ENCODE data around the gene EDA2R. TPM values are rescaled to one million over a fixed set of nuclear protein-coding genes. Genes with fewer than 3 reads are reported as not detected.

Gene EDA2R
- total and polyA plus RNA-seq, 2 of the 8 experiments (the other 6 are each of a cell fraction or from before 2014, with no cell fraction given), result 5.0 to 7.0 TPM

DNA sequence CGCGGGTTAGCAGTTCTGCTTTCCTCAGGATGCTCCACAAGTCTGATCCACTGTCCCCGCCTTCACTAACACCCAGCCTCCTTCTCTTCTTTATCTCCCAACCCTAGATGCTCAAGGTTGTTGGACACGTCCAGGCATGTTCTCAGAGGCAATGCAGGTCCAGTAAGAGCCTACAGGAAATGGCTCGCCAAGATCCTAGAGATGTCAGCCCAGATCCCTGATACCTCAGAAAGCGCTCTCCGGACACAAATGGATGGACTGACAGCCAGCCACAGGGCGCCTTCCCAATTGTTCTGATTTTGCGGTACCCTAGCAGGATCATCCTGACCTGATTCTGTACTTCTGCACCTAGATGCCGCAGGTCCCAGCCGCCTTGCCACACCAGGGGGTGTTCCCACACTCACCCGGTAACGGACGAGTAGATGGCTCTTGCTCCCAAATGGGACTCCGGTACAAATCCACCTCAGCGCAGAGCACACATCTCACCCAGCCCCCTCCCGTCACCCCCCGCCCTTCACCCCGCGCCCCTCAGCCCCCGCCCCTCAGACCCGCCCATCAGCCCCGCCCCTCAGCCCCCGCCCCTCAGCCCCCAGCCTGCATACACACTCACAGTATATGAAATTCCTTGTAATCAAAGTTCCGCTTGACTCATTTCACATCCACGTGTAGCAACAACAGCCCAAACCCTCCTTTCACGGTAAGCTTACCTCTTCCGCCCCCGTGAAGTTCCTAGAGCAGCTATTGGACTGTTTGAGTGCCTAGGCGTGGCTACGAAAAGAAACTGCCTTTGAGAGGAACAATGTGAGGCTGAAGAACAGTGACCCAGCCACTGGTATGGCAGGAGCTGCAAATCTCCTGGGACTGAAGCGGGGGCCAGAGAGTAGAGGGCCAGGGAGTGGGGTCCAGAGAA is at the start of gene EDA2R (continued):
- TF ChIP-seq ZNF274 (IDR thresholded peaks at IDR 0.05; ENCODE audit: borderline replicate concordance, extremely low read depth, low read length) (no peak), MAX (IDR thresholded peaks at IDR 0.05) (peak; percentile 69), SAP30 (IDR thresholded peaks at IDR 0.05; ENCODE audit: insufficient read depth, insufficient replicate concordance, low read length) (peak; percentile 34), CHD1 (IDR thresholded peaks at IDR 0.05; ENCODE audit: low read depth, low read length) (no peak), RFX5 (IDR thresholded peaks at IDR 0.05; ENCODE audit: borderline replicate concordance, low read depth, low read length) (no peak), POLR2A (IDR thresholded peaks at IDR 0.05; ENCODE audit: control extremely low read depth in 1 of 2, low read depth in 2 of 2, low read length in 2 of 2) (no peak; a peak in 1 of 3 replicates), HDAC2 (IDR thresholded peaks at IDR 0.05; ENCODE audit: borderline replicate concordance in 1 of 2, low read depth in 2 of 2, low read length in 2 of 2) (no peak), CBX8 (IDR thresholded peaks at IDR 0.05; ENCODE audit: borderline replicate concordance, low read depth, low read length) (no peak), TAF7 (optimal IDR thresholded peaks at IDR 0.05; ENCODE audit: borderline replicate concordance, low read depth, low read length) (no peak), MAFK (IDR thresholded peaks at IDR 0.05; ENCODE audit: low read depth, low read length) (no peak), NRF1 (IDR thresholded peaks at IDR 0.05; ENCODE audit: low read depth, low read length) (no peak), HDAC6 (IDR thresholded peaks at IDR 0.05; ENCODE audit: low read depth, low read length) (no peak), POU5F1 (IDR thresholded peaks at IDR 0.05; ENCODE audit: low read depth, low read length) (no peak), ATF2 (IDR thresholded peaks at IDR 0.05; ENCODE audit: low read length) (no peak), SUZ12 (IDR thresholded peaks at IDR 0.05; ENCODE audit: low read length) (no peak), SP4 (IDR thresholded peaks at IDR 0.05; ENCODE audit: low read length) (no peak), TBP (IDR thresholded peaks at IDR 0.05; ENCODE audit: low read depth, low read length) (no peak), CTBP2 (IDR thresholded peaks at IDR 0.05; ENCODE audit: borderline replicate concordance, insufficient read depth, insufficient read length, low read length) (no peak), TEAD4 (IDR thresholded peaks at IDR 0.05; ENCODE audit: low read depth, low read length) (no peak), EZH2 (IDR thresholded peaks at IDR 0.05; ENCODE audit: low read depth, low read length, severe bottlenecking) (no peak), YY1 (IDR thresholded peaks at IDR 0.05; ENCODE audit: low read depth, low read length) (no peak), KDM1A (IDR thresholded peaks at IDR 0.05; ENCODE audit: borderline replicate concordance, low read length) (no peak)

All from H1 (cell line).